ENCODE results near the gene ARFIP1.

Gene ARFIP1

GRCh38 chr4:152785639-152786615, 6.2 kb downstream of the ARFIP1 start:
- no peak overlapping the region for H3K27ac ChIP-seq (ENCODE audit: low read length)
- no peak overlapping the region for H3K4me3 ChIP-seq (ENCODE audit: low read length in 2 of 2)
- H3K9me3 ChIP-seq (ENCODE audit: control insufficient read depth in 2 of 2, low read length in 2 of 2) = no peaks in the 10 kb centered on the region
- peaks cover 3% of the 10 kb centered on the region for H3K4me1 ChIP-seq (ENCODE audit: control insufficient read depth, insufficient read depth, low read length)
- no peaks in the 10 kb centered on the region for H3K27me3 ChIP-seq (ENCODE audit: control insufficient read depth in 1 of 2, insufficient read depth in 2 of 2, low read length in 2 of 2)
- H3K9ac ChIP-seq (ENCODE audit: low read length in 2 of 2) = no peak overlapping the region
- H3K36me3 ChIP-seq (ENCODE audit: control insufficient read depth in 2 of 2, insufficient read depth in 2 of 2, low read length in 2 of 2) = peaks cover 0 to 2% of the 10 kb centered on the region in 2 donors

- H3K4me3 ChIP-seq (ENCODE audit: low read length in 2 of 2) = no peak overlapping the region
- H3K27me3 ChIP-seq (ENCODE audit: control insufficient read depth in 1 of 2, insufficient read depth in 2 of 2, low read length in 2 of 2) = no peaks in the 10 kb centered on the region
- peaks cover 3% of the 10 kb centered on the region for H3K4me1 ChIP-seq (ENCODE audit: control insufficient read depth, insufficient read depth, low read length)
- H3K36me3 ChIP-seq (ENCODE audit: control insufficient read depth in 2 of 2, insufficient read depth in 2 of 2, low read length in 2 of 2) = peaks cover 0 to 2% of the 10 kb centered on the region in 2 donors
- H3K27ac ChIP-seq (ENCODE audit: low read length) = no peak overlapping the region
- no peaks in the 10 kb centered on the region for H3K9me3 ChIP-seq (ENCODE audit: control insufficient read depth in 2 of 2, low read length in 2 of 2)
- no peak overlapping the region for H3K9ac ChIP-seq (ENCODE audit: low read length in 2 of 2)
These were observed 6.9 kb downstream of the ARFIP1 start for GRCh38 chr4:152786627-152787026.

GRCh38 chr4:152795891-152796290, 16.1 kb downstream of the ARFIP1 start:
- Histone ChIP-seq H3K27me3 (ENCODE audit: control insufficient read depth in 1 of 2, insufficient read depth in 2 of 2, low read length in 2 of 2) (no peaks in the 10 kb centered on the region), H3K36me3 (ENCODE audit: control insufficient read depth in 2 of 2, insufficient read depth in 2 of 2, low read length in 2 of 2) (no peaks in the 10 kb centered on the region)

GRCh38 chr4:152803541-152803940, 23.8 kb downstream of the ARFIP1 start:
- Histone ChIP-seq H3K4me1 (ENCODE audit: control insufficient read depth, insufficient read depth, low read length) (no peaks in the 10 kb centered on the region), H3K36me3 (ENCODE audit: control insufficient read depth in 2 of 2, insufficient read depth in 2 of 2, low read length in 2 of 2) (no peaks in the 10 kb centered on the region), H3K4me3 (ENCODE audit: low read length in 2 of 2) (no peak overlapping the region), H3K27ac (ENCODE audit: low read length) (no peak overlapping the region), H3K9ac (ENCODE audit: low read length in 2 of 2) (no peak overlapping the region), H3K9me3 (ENCODE audit: control insufficient read depth in 2 of 2, low read length in 2 of 2) (no peaks in the 10 kb centered on the region), H3K27me3 (ENCODE audit: control insufficient read depth in 1 of 2, insufficient read depth in 2 of 2, low read length in 2 of 2) (no peaks in the 10 kb centered on the region)

More at GRCh38 chr4:152795891-152796290, 16.1 kb downstream of the ARFIP1 start:
- no peak overlapping the region for H3K27ac ChIP-seq (ENCODE audit: low read length)
- H3K4me1 ChIP-seq (ENCODE audit: control insufficient read depth, insufficient read depth, low read length) = no peaks in the 10 kb centered on the region
- no peaks in the 10 kb centered on the region for H3K9me3 ChIP-seq (ENCODE audit: control insufficient read depth in 2 of 2, low read length in 2 of 2)
- H3K4me3 ChIP-seq (ENCODE audit: low read length in 2 of 2) = no peak overlapping the region
- H3K9ac ChIP-seq (ENCODE audit: low read length in 2 of 2) = no peak overlapping the region

- Histone ChIP-seq H3K9ac (ENCODE audit: low read length in 2 of 2) (no peak overlapping the region), H3K9me3 (ENCODE audit: control insufficient read depth in 2 of 2, low read length in 2 of 2) (no peaks in the 10 kb centered on the region), H3K4me3 (ENCODE audit: low read length in 2 of 2) (no peak overlapping the region), H3K4me1 (ENCODE audit: control insufficient read depth, insufficient read depth, low read length) (no peaks in the 10 kb centered on the region), H3K27me3 (ENCODE audit: control insufficient read depth in 1 of 2, insufficient read depth in 2 of 2, low read length in 2 of 2) (no peaks in the 10 kb centered on the region), H3K27ac (ENCODE audit: low read length) (no peak overlapping the region), H3K36me3 (ENCODE audit: control insufficient read depth in 2 of 2, insufficient read depth in 2 of 2, low read length in 2 of 2) (no peaks in the 10 kb centered on the region)
These were observed 25.4 kb downstream of the ARFIP1 start for GRCh38 chr4:152805071-152805650.

GRCh38 chr4:152805818-152806217, 26.1 kb downstream of the ARFIP1 start:
- Histone ChIP-seq H3K27ac (ENCODE audit: low read length) (no peak overlapping the region), H3K4me1 (ENCODE audit: control insufficient read depth, insufficient read depth, low read length) (no peaks in the 10 kb centered on the region), H3K9ac (ENCODE audit: low read length in 2 of 2) (no peak overlapping the region), H3K27me3 (ENCODE audit: control insufficient read depth in 1 of 2, insufficient read depth in 2 of 2, low read length in 2 of 2) (no peaks in the 10 kb centered on the region), H3K4me3 (ENCODE audit: low read length in 2 of 2) (no peak overlapping the region), H3K36me3 (ENCODE audit: control insufficient read depth in 2 of 2, insufficient read depth in 2 of 2, low read length in 2 of 2) (no peaks in the 10 kb centered on the region), H3K9me3 (ENCODE audit: control insufficient read depth in 2 of 2, low read length in 2 of 2) (no peaks in the 10 kb centered on the region)

GRCh38 chr4:152806501-152807125, 26.9 kb downstream of the ARFIP1 start:
- H3K27me3 ChIP-seq (ENCODE audit: control insufficient read depth in 1 of 2, insufficient read depth in 2 of 2, low read length in 2 of 2) = no peaks in the 10 kb centered on the region

GRCh38 chr4:152807294-152807829, 27.6 kb downstream of the ARFIP1 start:
- Histone ChIP-seq H3K27ac (ENCODE audit: low read length) (no peak overlapping the region), H3K36me3 (ENCODE audit: control insufficient read depth in 2 of 2, insufficient read depth in 2 of 2, low read length in 2 of 2) (no peaks in the 10 kb centered on the region), H3K9ac (ENCODE audit: low read length in 2 of 2) (no peak overlapping the region), H3K27me3 (ENCODE audit: control insufficient read depth in 1 of 2, insufficient read depth in 2 of 2, low read length in 2 of 2) (no peaks in the 10 kb centered on the region), H3K4me3 (ENCODE audit: low read length in 2 of 2) (no peak overlapping the region), H3K4me1 (ENCODE audit: control insufficient read depth, insufficient read depth, low read length) (no peaks in the 10 kb centered on the region), H3K9me3 (ENCODE audit: control insufficient read depth in 2 of 2, low read length in 2 of 2) (no peaks in the 10 kb centered on the region)

More at GRCh38 chr4:152806501-152807125, 26.9 kb downstream of the ARFIP1 start:
- Histone ChIP-seq H3K4me1 (ENCODE audit: control insufficient read depth, insufficient read depth, low read length) (no peaks in the 10 kb centered on the region), H3K36me3 (ENCODE audit: control insufficient read depth in 2 of 2, insufficient read depth in 2 of 2, low read length in 2 of 2) (no peaks in the 10 kb centered on the region), H3K9me3 (ENCODE audit: control insufficient read depth in 2 of 2, low read length in 2 of 2) (no peaks in the 10 kb centered on the region), H3K27ac (ENCODE audit: low read length) (no peak overlapping the region), H3K9ac (ENCODE audit: low read length in 2 of 2) (no peak overlapping the region), H3K4me3 (ENCODE audit: low read length in 2 of 2) (no peak overlapping the region)

- Histone ChIP-seq H3K9ac (ENCODE audit: low read length in 2 of 2) (no peak overlapping the region), H3K4me3 (ENCODE audit: low read length in 2 of 2) (no peak overlapping the region), H3K9me3 (ENCODE audit: control insufficient read depth in 2 of 2, low read length in 2 of 2) (no peaks in the 10 kb centered on the region), H3K4me1 (ENCODE audit: control insufficient read depth, insufficient read depth, low read length) (no peaks in the 10 kb centered on the region), H3K27ac (ENCODE audit: low read length) (no peak overlapping the region), H3K27me3 (ENCODE audit: control insufficient read depth in 1 of 2, insufficient read depth in 2 of 2, low read length in 2 of 2) (no peaks in the 10 kb centered on the region), H3K36me3 (ENCODE audit: control insufficient read depth in 2 of 2, insufficient read depth in 2 of 2, low read length in 2 of 2) (no peaks in the 10 kb centered on the region)
These were observed 28.9 kb downstream of the ARFIP1 start for GRCh38 chr4:152808670-152809069.

- no peaks in the 10 kb centered on the region for H3K4me1 ChIP-seq (ENCODE audit: control insufficient read depth, insufficient read depth, low read length)
- H3K36me3 ChIP-seq (ENCODE audit: control insufficient read depth in 2 of 2, insufficient read depth in 2 of 2, low read length in 2 of 2) = no peaks in the 10 kb centered on the region
- no peaks in the 10 kb centered on the region for H3K27me3 ChIP-seq (ENCODE audit: control insufficient read depth in 1 of 2, insufficient read depth in 2 of 2, low read length in 2 of 2)
- no peak overlapping the region for H3K9ac ChIP-seq (ENCODE audit: low read length in 2 of 2)
- H3K4me3 ChIP-seq (ENCODE audit: low read length in 2 of 2) = no peak overlapping the region
- H3K9me3 ChIP-seq (ENCODE audit: control insufficient read depth in 2 of 2, low read length in 2 of 2) = no peaks in the 10 kb centered on the region
- H3K27ac ChIP-seq (ENCODE audit: low read length) = no peak overlapping the region
These were observed 31.0 kb downstream of the ARFIP1 start for GRCh38 chr4:152810715-152811287.
